ENCODE data around the gene YIF1A.

- TF ChIP-seq EZH2phosphoT487 (IDR thresholded peaks at IDR 0.05; ENCODE audit: borderline replicate concordance, low read depth, low read length) = no peak
- TF ChIP-seq CTCF (conservative IDR thresholded peaks at IDR 0.05; ENCODE audit: low read length) = no peak
These were observed 48.2 kb downstream of the YIF1A start for GRCh38 chr11:66240781-66241136.
